Stimulated activated CD4-positive, alpha-beta T cell treated with anti-CD3 and anti-CD28 coated beads, Interleukin-1b, Interleukin-23, amount 100 ng/mL, for 4 hours (primary cell): ENCODE data around the gene GAREM1.
"Not testable (repeated sequence)": the region's sequence is repeated elsewhere in the genome, so short reads cannot be mapped to it uniquely, and the experiment has no call there.

Experiments used
- DNase-seq, 2 donors: peaks; one replicate each; pipeline ENCODE4 v3.0.0-alpha.2; 2020; ENCODE audit warnings: low read depth in 2 of 2

GAREM1 gene

GRCh38 chr18:32470714-32471633 lies at the start of gene GAREM1:
Gene GAREM1, minus strand, starts transcription at chr18:32470882. Its CDS starts 454 bp downstream, at chr18:32470428.
- peak; percentile 66 to 67 for DNase-seq

- DNase-seq, result no peak
Observed at GRCh38 chr18:32511147-32511546, 40.5 kb upstream of the GAREM1 start.

GRCh38 chr18:32509111-32509510 lies 38.4 kb upstream of the GAREM1 start:
- DNase-seq, result no peak

- no peak for DNase-seq
Observed at GRCh38 chr18:32507093-32507492, 36.4 kb upstream of the GAREM1 start.

GRCh38 chr18:32502014-32502413 lies 31.3 kb upstream of the GAREM1 start:
- no peak for DNase-seq

- not testable (repeated sequence) for DNase-seq
Observed at GRCh38 chr18:32501242-32501641, 30.6 kb upstream of the GAREM1 start.

- no peak for DNase-seq
Observed at GRCh38 chr18:32483002-32483401, 12.3 kb upstream of the GAREM1 start.

GRCh38 chr18:32482117-32482516 lies 11.4 kb upstream of the GAREM1 start:
- DNase-seq, result no peak

- DNase-seq, result no peak
Observed at GRCh38 chr18:32480581-32480980, 9.9 kb upstream of the GAREM1 start.

GRCh38 chr18:32478807-32479206 lies 8.1 kb upstream of the GAREM1 start:
- DNase-seq, result no peak

GRCh38 chr18:32478317-32478716 lies 7.6 kb upstream of the GAREM1 start:
- DNase-seq, result no peak

- no peak for DNase-seq
Observed at GRCh38 chr18:32476106-32476505, 5.4 kb upstream of the GAREM1 start.

- DNase-seq, result not testable (repeated sequence)
Observed at GRCh38 chr18:32475069-32475468, 4.4 kb upstream of the GAREM1 start.

- DNase-seq, result no peak
Observed at GRCh38 chr18:32473325-32473724, 2.6 kb upstream of the GAREM1 start.

GRCh38 chr18:32472841-32473240 lies 2.2 kb upstream of the GAREM1 start:
- no peak for DNase-seq

GRCh38 chr18:32470460-32470713 lies 295 bp downstream of the GAREM1 start:
- no peak for DNase-seq

GRCh38 chr18:32469691-32470459 lies 807 bp downstream of the GAREM1 start:
- no peak for DNase-seq

- DNase-seq, result no peak
Observed at GRCh38 chr18:32469190-32469651, 1.5 kb downstream of the GAREM1 start.

- DNase-seq, result no peak
Observed at GRCh38 chr18:32468147-32468845, 2.4 kb downstream of the GAREM1 start.

- no peak for DNase-seq
Observed at GRCh38 chr18:32461709-32462272, 8.9 kb downstream of the GAREM1 start.

GRCh38 chr18:32460171-32460731 lies 10.4 kb downstream of the GAREM1 start:
- DNase-seq, result no peak
